Measurements from ENCODE around the gene CANT1. TPM values are rescaled to one million over a fixed set of nuclear protein-coding genes. Genes with fewer than 3 reads are reported as not detected.
A peak's percentile ranks its signal among the peaks of the same experiment; 100 is the strongest.

CANT1 gene
- total and polyA plus RNA-seq, 2 of the 13 experiments (the other 11 are each of a cell fraction or from before 2014, with no cell fraction given): 34.1 to 42.1 TPM

DNA sequence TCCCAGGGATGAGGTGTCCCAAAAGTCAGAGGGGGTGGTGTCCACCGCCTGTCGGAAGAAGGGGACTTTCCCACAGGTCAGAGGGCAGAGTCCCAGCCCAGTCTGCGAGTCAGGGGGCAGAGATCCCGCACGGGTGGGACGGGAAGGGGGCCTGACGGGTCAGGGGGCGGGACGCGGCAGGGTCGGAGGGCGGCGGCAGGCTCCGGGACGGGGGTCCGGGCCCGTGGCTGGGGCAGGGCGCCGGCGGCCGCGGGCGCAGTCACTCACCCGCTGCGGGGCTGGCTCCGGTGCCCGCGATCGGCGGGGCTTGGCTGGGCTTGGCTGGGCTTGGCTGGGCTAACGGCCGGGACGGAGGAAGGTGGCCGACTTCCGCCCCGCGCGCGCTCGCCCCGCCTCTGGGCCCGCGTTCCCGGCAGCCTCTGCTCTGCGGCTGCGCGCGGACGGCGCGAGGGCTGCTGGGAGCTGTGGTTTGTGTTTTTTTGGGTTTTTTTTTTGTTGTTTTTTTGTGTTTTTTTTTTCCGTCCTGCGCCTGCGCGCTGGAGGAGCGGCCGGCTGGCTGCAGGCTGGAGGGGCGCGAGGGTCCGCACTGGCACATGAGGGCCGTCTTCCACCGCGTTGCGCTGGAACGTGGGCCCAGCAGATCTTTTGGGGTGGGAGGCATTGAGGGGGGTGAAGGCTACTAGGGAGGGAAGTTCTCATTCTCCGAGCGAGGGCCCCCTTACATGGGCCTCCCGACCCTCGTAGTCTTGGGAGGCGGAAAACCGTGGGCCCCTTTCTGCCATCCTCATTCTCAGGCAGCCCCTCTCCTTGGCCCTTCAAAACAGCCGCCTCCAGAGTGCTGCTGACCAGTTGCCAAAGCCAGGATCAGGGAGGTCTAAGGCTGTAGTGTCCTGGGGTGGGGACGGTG lies at the start of gene CANT1 (continued):
- TF ChIP-seq MYNN (CRISPR knock-in tag; IDR thresholded peaks at IDR 0.05; ENCODE audit: low read depth) (no peak), KMT2A (CRISPR knock-in tag; IDR thresholded peaks at IDR 0.05) (peak; percentile 41; the same call in 1 of the 2 replicates), THYN1 (CRISPR knock-in tag; IDR thresholded peaks at IDR 0.05; ENCODE audit: borderline replicate concordance, low read depth) (no peak), ZNF550 (CRISPR knock-in tag; IDR thresholded peaks at IDR 0.05; ENCODE audit: borderline replicate concordance) (no peak), FOXM1 (CRISPR knock-in tag; IDR thresholded peaks at IDR 0.05) (no peak), ZNF333 (CRISPR knock-in tag; IDR thresholded peaks at IDR 0.05; ENCODE audit: borderline replicate concordance) (peak; percentile 75; the same call in 1 of the 2 replicates), GATAD1 (CRISPR knock-in tag; IDR thresholded peaks at IDR 0.05) (peak; percentile 87), CCAR2 (optimal IDR thresholded peaks at IDR 0.05; ENCODE audit: low read depth, low read length) (no peak), ZNF30 (CRISPR knock-in tag; IDR thresholded peaks at IDR 0.05) (no peak), ZNF530 (CRISPR knock-in tag; IDR thresholded peaks at IDR 0.05; ENCODE audit: low read depth) (no peak), KLF6 (CRISPR knock-in tag; IDR thresholded peaks at IDR 0.05) (peak; percentile 65; the same call in 1 of the 2 replicates), SUZ12 (IDR thresholded peaks at IDR 0.05; ENCODE audit: low read depth, low read length) (peak; percentile 72), MED8 (CRISPR knock-in tag; IDR thresholded peaks at IDR 0.05; ENCODE audit: insufficient replicate concordance) (peak; percentile 31), MTA3 (CRISPR knock-in tag; IDR thresholded peaks at IDR 0.05) (no peak), KDM1A (CRISPR knock-in tag; IDR thresholded peaks at IDR 0.05) (no peak), NAIF1 (CRISPR knock-in tag; IDR thresholded peaks at IDR 0.05; ENCODE audit: borderline replicate concordance) (no peak), ZNF121 (CRISPR knock-in tag; IDR thresholded peaks at IDR 0.05) (no peak), TBX2 (CRISPR knock-in tag; IDR thresholded peaks at IDR 0.05; ENCODE audit: borderline replicate concordance) (peak; percentile 71; the same call in 1 of the 2 replicates), ARNTL (CRISPR knock-in tag; IDR thresholded peaks at IDR 0.05) (peak; percentile 23; the same call in 1 of the 2 replicates), ZC3H4 (CRISPR knock-in tag; IDR thresholded peaks at IDR 0.05; ENCODE audit: borderline replicate concordance) (no peak)
- TF ChIP-seq, protein P1, sequence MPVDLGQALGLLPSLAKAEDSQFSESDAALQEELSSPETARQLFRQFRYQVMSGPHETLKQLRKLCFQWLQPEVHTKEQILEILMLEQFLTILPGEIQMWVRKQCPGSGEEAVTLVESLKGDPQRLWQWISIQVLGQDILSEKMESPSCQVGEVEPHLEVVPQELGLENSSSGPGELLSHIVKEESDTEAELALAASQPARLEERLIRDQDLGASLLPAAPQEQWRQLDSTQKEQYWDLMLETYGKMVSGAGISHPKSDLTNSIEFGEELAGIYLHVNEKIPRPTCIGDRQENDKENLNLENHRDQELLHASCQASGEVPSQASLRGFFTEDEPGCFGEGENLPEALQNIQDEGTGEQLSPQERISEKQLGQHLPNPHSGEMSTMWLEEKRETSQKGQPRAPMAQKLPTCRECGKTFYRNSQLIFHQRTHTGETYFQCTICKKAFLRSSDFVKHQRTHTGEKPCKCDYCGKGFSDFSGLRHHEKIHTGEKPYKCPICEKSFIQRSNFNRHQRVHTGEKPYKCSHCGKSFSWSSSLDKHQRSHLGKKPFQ (CRISPR knock-in tag; IDR thresholded peaks at IDR 0.05; ENCODE audit: insufficient replicate concordance): no peak
- TF ChIP-seq, protein P2, sequence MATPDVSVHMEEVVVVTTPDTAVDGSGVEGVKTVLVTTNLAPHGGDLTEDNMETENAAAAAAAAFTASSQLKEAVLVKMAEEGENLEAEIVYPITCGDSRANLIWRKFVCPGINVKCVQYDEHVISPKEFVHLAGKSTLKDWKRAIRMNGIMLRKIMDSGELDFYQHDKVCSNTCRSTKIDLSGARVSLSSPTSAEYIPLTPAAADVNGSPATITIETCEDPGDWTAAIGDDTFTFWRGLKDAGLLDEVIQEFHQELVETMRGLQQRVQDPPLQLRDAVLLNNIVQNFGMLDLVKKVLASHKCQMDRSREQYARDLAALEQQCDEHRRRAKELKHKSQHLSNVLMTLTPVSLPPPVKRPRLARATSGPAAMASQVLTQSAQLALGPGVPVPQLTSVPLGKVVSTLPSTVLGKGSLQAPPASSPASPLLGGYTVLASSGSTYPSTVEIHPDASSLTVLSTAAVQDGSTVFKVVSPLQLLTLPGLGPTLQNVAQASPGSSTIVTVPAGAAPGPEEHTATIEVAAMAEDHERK (CRISPR knock-in tag; IDR thresholded peaks at IDR 0.05; ENCODE audit: low read depth): peak; percentile 69; the same call in 1 of the 2 replicates
- TF ChIP-seq, protein P3, sequence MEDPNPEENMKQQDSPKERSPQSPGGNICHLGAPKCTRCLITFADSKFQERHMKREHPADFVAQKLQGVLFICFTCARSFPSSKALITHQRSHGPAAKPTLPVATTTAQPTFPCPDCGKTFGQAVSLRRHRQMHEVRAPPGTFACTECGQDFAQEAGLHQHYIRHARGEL (CRISPR knock-in tag; IDR thresholded peaks at IDR 0.05): no peak
- TF ChIP-seq, protein P4, sequence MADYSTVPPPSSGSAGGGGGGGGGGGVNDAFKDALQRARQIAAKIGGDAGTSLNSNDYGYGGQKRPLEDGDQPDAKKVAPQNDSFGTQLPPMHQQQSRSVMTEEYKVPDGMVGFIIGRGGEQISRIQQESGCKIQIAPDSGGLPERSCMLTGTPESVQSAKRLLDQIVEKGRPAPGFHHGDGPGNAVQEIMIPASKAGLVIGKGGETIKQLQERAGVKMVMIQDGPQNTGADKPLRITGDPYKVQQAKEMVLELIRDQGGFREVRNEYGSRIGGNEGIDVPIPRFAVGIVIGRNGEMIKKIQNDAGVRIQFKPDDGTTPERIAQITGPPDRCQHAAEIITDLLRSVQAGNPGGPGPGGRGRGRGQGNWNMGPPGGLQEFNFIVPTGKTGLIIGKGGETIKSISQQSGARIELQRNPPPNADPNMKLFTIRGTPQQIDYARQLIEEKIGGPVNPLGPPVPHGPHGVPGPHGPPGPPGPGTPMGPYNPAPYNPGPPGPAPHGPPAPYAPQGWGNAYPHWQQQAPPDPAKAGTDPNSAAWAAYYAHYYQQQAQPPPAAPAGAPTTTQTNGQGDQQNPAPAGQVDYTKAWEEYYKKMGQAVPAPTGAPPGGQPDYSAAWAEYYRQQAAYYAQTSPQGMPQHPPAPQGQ (CRISPR knock-in tag; IDR thresholded peaks at IDR 0.05; ENCODE audit: borderline replicate concordance): no peak
